ENCODE measurements around the gene TCN2. TPM values are rescaled to one million over a fixed set of nuclear protein-coding genes. Genes with fewer than 3 reads are reported as not detected.

Gene TCN2
- total RNA-seq, 4 donors from 2014 or later = 26.3 to 55.1 (median 41.4) TPM

DNA sequence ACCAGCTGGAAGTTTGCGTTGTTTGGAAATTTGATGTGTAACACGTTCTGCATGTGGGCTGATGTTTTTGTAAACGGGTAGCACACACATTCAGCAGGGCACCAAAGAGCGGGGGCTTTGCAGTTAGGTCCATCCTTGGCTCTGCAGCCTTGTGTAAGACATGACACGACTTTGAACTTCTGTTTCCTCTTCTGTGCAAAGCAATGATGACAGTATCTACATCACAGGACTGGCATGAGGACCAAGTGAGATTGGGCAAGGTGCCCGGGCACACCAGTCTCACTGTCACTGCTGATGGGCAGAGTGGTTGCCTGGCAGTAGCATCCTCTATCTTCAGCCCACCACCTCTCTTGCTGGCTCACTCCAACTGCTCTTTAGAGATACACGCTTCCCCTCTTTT is 3.3 kb downstream of the TCN2 start:
- Histone ChIP-seq H3K4me3 (replicated peaks in 1 of 3) (no peak overlapping the region), H3K9me3 (no peaks in the 10 kb centered on the region), H3K27ac (no peak overlapping the region), H3K27me3 (no peaks in the 10 kb centered on the region), H3K4me1 (peaks cover 19% of the 10 kb centered on the region in 2 donors), H3K36me3 (peaks cover 3 to 10% of the 10 kb centered on the region in 2 donors)
- TF ChIP-seq, protein P1, sequence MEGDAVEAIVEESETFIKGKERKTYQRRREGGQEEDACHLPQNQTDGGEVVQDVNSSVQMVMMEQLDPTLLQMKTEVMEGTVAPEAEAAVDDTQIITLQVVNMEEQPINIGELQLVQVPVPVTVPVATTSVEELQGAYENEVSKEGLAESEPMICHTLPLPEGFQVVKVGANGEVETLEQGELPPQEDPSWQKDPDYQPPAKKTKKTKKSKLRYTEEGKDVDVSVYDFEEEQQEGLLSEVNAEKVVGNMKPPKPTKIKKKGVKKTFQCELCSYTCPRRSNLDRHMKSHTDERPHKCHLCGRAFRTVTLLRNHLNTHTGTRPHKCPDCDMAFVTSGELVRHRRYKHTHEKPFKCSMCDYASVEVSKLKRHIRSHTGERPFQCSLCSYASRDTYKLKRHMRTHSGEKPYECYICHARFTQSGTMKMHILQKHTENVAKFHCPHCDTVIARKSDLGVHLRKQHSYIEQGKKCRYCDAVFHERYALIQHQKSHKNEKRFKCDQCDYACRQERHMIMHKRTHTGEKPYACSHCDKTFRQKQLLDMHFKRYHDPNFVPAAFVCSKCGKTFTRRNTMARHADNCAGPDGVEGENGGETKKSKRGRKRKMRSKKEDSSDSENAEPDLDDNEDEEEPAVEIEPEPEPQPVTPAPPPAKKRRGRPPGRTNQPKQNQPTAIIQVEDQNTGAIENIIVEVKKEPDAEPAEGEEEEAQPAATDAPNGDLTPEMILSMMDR (IDR thresholded peaks at IDR 0.05) = no peak
- TF ChIP-seq POLR2A (IDR thresholded peaks at IDR 0.05) = no peak
- no peak for DNase-seq
- 72 to 84% methylated on average over 7 of the region's 7 CpGs for WGBS, 2 donors
- intact Hi-C loops (cut with DNase I) = no loop called here

DNA sequence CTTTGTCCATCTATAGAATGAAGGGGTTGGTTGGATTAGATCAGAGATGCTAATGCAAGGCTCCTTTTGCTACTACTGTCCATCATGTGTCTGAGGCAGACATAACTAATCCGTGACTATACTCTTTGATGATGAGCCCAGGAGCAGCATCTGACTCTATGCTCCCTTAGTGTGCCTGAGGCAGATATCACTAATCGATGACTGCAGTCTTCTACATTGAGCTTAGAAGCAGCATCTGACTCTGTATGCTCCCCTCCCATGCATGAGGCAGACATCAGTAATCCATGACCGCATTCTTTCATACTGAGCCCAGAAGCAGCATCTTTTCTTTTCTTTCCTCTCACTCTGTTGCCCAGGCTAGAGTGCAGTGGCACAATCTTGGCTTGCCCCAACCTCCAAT is 4.2 kb downstream of the TCN2 start:
- TF ChIP-seq, protein P1 (IDR thresholded peaks at IDR 0.05) = no peak
- no peak for TF ChIP-seq POLR2A (IDR thresholded peaks at IDR 0.05)
- Histone ChIP-seq H3K27me3 (no peaks in the 10 kb centered on the region), H3K27ac (no peak overlapping the region), H3K36me3 (peaks cover 3 to 12% of the 10 kb centered on the region in 2 donors), H3K4me1 (peaks cover 13 to 15% of the 10 kb centered on the region in 2 donors), H3K4me3 (replicated peaks in 1 of 3) (no peak overlapping the region), H3K9me3 (no peaks in the 10 kb centered on the region)
- DNase-seq = no peak
- intact Hi-C loops (cut with DNase I) = no loop called here
- 97 to 98% methylated on average over 3 of the region's 3 CpGs for WGBS, 2 donors

GRCh38 chr22:30612789-30613188 is 5.8 kb downstream of the TCN2 start:
- TF ChIP-seq POLR2A (IDR thresholded peaks at IDR 0.05) = no peak
- TF ChIP-seq, protein P1 (IDR thresholded peaks at IDR 0.05) = no peak
- H3K36me3 ChIP-seq = peaks cover 3 to 12% of the 10 kb centered on the region in 2 donors
- intact Hi-C loops (cut with DNase I) = no loop called here

DNA sequence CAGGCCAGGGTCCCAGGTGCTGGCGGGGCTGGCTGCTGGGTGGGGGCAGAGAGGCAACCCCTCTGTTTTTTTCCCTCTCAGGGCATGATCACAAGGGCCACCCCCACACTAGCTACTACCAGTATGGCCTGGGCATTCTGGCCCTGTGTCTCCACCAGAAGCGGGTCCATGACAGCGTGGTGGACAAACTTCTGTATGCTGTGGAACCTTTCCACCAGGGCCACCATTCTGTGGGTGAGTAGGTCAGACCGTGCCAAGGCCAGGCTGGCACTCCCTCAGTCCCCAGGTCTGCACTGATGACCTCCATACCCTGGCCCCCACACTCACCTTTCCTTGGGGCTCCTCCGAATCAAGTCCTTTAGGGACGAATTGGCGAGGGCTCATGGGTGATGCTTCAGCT is 7.3 kb downstream of the TCN2 start:
- H3K27me3 ChIP-seq = no peaks in the 10 kb centered on the region
- no peaks in the 10 kb centered on the region for H3K9me3 ChIP-seq
- H3K4me3 ChIP-seq (replicated peaks in 1 of 3) = no peak overlapping the region
- TF ChIP-seq POLR2A (IDR thresholded peaks at IDR 0.05) = no peak
- TF ChIP-seq, protein P1 (IDR thresholded peaks at IDR 0.05) = no peak
- peaks cover 12 to 14% of the 10 kb centered on the region in 2 donors for H3K36me3 ChIP-seq
- H3K4me1 ChIP-seq = no peaks in the 10 kb centered on the region
- WGBS, 2 donors = 99% methylated on average over 6 to 7 of the region's 7 CpGs
- DNase-seq = no peak
- intact Hi-C loops (cut with DNase I) = no loop called here
- H3K27ac ChIP-seq = no peak overlapping the region

More at GRCh38 chr22:30612789-30613188, 5.8 kb downstream of the TCN2 start:
- Histone ChIP-seq H3K27ac (no peak overlapping the region), H3K4me1 (peaks cover 5 to 10% of the 10 kb centered on the region in 2 donors), H3K4me3 (replicated peaks in 1 of 3) (no peak overlapping the region), H3K9me3 (no peaks in the 10 kb centered on the region), H3K27me3 (no peaks in the 10 kb centered on the region)
- 93 to 96% methylated on average over 8 of the region's 8 CpGs for WGBS, 2 donors
- DNase-seq = no peak

DNA sequence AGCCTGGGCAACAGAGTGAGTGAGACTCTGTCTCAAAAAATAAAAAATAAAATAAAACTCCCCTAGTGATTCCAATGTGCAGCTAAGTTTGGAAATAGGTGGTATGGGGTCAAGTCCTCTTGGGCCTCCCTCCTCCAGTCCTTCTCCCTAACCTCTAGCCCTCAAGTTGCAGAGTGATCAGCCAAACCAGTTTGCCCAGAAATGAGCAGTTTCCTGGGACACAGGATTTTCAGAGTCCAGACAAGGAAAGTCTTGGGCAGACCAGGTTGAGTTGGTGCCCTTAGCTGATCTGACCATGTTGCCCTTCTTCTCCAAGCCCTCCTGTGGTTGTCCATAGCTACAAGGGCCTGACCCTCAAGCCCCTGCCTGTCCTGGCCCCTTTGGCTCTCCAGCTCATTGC is 7.9 kb downstream of the TCN2 start:
- no peak overlapping the region for H3K4me3 ChIP-seq (replicated peaks in 1 of 3)
- intact Hi-C loops (cut with DNase I) = no loop called here
- no peak for TF ChIP-seq POLR2A (IDR thresholded peaks at IDR 0.05)
- TF ChIP-seq, protein P1 (IDR thresholded peaks at IDR 0.05) = no peak
- no peak for DNase-seq
- H3K4me1 ChIP-seq = no peaks in the 10 kb centered on the region
- H3K27me3 ChIP-seq = no peaks in the 10 kb centered on the region
- no peak overlapping the region for H3K27ac ChIP-seq
- H3K9me3 ChIP-seq = no peaks in the 10 kb centered on the region
- H3K36me3 ChIP-seq = peaks cover 12 to 16% of the 10 kb centered on the region in 2 donors

Data from thyroid gland (tissue), 4 donors.